H4 (cell line): ENCODE results near the gene TCIRG1. TPM values are rescaled to one million over a fixed set of nuclear protein-coding genes. Genes with fewer than 3 reads are reported as not detected.
"Not testable (repeated sequence)": the region's sequence is repeated elsewhere in the genome, so short reads cannot be mapped to it uniquely, and the experiment has no call there.

Experiments used
- DNase-seq: peaks from one replicate; pipeline ENCODE4 v3.0.0-alpha.2; 2015; ENCODE audit warnings: low spot score
- total RNA-seq: library from RNA; depleted of rRNA; stranded (reverse); fragments of >200 nt; shearing (Covaris generic); gene quantifications from 2 replicates; pipeline ENCODE4 v1.2.3, GENCODE V29; 2014; rRNA removed

Gene TCIRG1
- 12.5 and 13.1 TPM in 2 replicates for total RNA-seq

- DNase-seq: peak; percentile 50
These were observed at the start of gene TCIRG1 for GRCh38 chr11:68038718-68039525. Gene TCIRG1, plus strand, starts transcription at chr11:68039025. Its CDS starts 2,247 bp downstream, at chr11:68041272.

- not testable (repeated sequence) for DNase-seq
These were observed 48.1 kb upstream of the TCIRG1 start for GRCh38 chr11:67990546-67991346.

- DNase-seq: not testable (repeated sequence)
These were observed 47.3 kb upstream of the TCIRG1 start for GRCh38 chr11:67991347-67992121.

GRCh38 chr11:67993821-67994220 is 45.0 kb upstream of the TCIRG1 start:
- not testable (repeated sequence) for DNase-seq

- DNase-seq: not testable (repeated sequence)
These were observed 44.4 kb upstream of the TCIRG1 start for GRCh38 chr11:67994387-67994786.

DNA sequence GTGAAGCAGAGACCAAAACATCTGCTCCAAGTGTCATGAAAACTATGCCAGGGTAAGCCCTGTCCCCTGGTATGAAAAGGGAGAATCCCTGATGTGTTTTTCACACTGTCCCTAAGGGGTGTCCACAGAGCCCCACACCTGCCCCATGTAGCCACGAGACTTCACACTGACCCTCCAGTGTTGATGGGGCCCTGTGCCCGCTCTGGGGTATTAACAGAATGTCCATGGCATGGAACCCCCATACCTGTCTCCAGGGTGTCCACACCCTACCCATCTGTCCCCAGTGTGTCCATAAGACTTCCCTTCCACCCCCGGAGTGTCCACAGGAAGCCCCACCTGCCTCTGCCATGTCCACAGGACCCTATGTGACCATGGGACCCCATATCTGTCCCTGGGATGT is 43.7 kb upstream of the TCIRG1 start:
- DNase-seq: not testable (repeated sequence)

GRCh38 chr11:67995579-67995978 is 43.2 kb upstream of the TCIRG1 start:
- DNase-seq: not testable (repeated sequence)

DNA sequence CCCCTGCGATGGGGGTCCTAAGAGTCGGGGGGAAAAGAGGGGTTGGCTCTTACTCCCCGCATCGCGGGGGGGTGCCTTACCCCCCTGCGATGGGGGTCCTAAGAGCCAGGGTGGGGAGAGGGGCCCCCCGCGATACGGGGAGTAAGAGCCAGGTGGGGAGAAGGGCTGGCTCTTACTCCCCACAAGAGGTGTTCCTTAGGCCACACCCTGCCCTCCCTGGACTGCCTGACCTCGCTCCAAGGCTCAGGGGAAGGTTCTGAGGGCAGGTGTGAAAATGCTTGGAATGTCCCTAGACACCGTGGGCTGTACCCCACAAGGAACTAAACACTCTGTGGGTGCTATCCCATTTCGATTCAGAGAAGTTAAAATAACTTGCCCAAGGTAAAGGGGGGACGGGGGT is 42.8 kb upstream of the TCIRG1 start:
- DNase-seq: no peak

GRCh38 chr11:67996622-67997474 is 42.0 kb upstream of the TCIRG1 start:
- peak; percentile 11 for DNase-seq

- DNase-seq: no peak
These were observed 41.3 kb upstream of the TCIRG1 start for GRCh38 chr11:67997475-67997921.

DNA sequence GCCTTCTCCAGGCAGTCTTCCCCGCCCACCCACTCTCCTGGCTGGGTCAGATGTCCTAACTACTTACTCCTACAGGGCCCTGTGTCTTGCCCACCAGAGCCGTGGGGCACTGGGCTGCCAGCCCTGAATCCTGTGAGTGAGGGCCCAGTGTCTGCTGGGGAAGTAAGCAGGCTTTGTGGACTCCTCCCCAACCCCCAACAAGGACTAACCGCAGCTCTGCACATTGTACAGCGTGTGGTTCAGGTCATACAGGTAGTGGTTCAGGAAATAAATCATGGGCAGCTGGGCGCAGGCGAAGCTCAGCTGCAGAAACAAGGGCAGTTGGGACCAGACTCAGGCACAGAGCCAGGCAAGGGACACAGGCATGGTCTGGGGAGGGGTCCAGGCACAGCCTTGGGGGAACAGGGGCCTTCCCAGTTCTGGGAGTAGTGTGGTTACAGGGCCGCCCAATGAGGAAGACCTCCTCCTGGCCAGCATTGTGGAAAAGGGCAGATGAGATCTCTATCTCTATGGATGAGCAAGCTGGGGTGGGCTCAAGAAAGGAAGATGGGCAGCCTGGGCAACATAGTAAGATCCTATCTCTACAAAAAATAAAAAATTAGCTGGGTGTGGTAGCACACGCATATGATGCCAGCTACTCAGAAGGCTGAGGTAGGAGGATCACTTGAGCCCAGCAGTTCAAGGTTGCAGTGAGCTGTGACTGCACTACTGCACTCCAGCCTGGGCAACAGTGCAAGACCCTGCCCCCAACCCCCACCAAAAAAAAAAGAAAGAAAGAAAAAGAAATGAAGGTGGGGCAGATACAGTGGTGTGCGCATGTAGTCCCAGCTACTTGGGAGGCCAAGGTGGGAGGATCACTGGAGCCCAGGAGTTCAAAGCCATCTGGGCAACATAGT is 40.4 kb upstream of the TCIRG1 start:
- DNase-seq: no peak

DNA sequence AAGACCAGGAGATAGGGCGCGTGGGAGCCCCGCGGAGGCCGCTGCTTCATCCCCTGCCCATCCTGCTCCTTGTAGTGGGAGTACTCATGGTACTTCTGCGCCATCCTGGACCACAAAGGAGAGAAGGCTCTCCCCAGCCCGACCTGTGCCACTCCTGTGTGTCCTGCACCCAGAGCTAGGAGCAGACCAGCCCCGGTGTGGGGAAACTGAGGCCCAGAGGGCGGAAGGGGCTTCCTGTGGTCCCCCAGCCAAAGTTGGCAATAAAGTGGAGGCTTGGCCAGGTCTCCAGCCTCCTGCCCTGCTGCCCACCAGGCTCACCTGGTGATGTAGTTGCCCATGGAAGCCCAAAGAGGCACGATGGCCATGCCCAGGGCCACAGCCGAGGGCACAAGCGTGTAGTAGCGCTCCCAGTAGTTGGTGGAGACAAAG is 39.6 kb upstream of the TCIRG1 start:
- DNase-seq: no peak

DNA sequence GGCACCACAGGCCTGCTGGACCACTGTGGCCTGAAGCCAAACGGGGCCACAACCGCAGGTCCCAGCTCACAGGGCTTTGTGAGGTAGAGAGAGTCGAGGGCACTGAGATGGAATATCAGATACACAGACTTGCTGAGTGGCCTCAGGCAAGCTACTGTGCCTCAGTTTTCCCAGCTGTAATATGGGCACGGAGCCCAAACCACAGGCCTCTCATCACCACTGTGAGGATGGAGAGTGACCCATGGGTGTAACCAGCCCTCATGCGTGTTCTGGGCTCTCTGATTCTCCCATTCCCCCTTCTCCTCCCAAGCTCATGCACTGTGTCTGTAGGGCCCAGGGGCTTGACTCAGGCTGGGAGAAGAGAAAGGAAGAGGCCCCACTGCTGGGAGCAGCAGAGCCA is 39.1 kb upstream of the TCIRG1 start:
- no peak for DNase-seq

DNA sequence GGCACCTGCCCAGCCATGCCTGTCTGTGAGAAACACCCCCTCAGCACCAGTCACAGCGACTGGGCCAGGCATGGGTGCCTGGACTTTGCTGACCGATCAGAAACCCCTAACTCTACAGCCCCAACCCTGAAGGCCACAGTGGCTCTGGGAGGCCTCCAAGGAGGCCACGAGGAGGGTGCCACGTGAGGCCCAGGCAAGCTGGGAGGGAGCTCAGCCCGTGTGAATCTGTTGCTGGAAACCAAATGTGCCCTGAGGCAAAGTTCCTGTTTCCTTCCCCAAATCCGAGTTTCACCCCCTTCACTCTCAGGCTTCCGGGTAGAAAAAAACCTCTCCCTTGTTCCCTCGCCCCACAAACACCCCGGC is 36.3 kb upstream of the TCIRG1 start:
- DNase-seq: no peak

DNA sequence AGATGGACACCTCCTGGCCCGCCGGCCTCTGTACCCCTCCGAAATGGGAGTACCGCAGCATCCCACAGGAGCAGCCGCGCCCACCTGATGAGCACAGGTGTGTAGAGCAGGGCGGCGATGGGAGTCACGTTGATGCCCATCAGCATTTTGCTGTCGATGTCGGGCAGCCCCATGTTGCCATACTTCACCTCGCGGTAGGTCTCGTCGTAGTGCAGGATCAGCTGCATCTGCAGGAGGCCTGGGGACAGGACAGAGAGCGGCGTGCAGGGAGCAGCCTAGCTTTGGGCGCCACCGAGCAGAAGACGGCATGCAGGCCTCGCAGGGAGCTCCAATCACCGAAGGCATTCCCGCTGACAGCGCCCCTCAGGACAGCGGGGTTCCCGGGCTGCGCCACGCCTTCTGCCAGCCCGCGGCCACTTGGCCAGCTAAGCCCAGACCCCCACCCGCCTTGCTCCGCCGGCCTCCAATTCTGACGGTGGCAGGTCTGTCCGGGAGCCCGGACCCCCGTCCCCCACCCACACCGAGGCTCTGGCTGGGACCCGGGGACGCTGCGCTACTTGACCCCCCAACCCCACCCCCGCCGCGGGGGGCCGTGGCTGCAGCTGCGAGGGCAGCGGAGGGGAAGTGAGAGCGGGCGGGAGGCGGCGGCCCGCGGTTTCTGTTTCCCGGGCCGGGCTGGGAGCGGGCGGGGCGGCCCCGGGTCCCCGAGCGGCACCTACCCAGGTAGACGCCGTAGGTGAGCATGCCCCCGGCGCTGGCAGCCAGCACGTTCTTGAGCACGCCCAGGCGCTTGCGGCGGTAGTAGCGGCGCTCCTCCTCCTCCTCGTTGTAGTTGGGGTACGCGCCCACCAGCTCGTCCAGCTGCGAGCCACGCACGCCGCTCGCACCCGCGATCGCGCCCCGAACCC is 35.6 kb upstream of the TCIRG1 start:
- DNase-seq: no peak

- DNase-seq: peak; percentile 73
These were observed 34.8 kb upstream of the TCIRG1 start, which contains the start of gene UNC93B1 for GRCh38 chr11:68003846-68004550. Gene UNC93B1, minus strand, starts transcription at chr11:68004097. Its CDS starts 54 bp downstream, at chr11:68004043.

GRCh38 chr11:68004551-68005335 is 34.1 kb upstream of the TCIRG1 start:
- no peak for DNase-seq
